Thyroid gland (tissue), 4 donors: ENCODE results near the gene SNX19.

Experiments used
- POLR2A ChIP-seq, 2 donors: fragments of 450-650 bp; IDR thresholded peaks; one replicate each; pipeline ENCODE4 v1.6.1; 2017; ENCODE audit warnings: antibody characterized with exemption in 2 of 2, mild to moderate bottlenecking in 2 of 2, moderate library complexity in 1 of 2
- TF ChIP-seq, protein P1 (sequence below), 6 experiments: fragments of 200-600 bp in 3 of 6; fragments of 450-650 bp in 3 of 6; sonication (generic) in 3 of 6; IDR thresholded peaks; one replicate each; pipeline ENCODE4 v1.5.1; 2016 to 2019; ENCODE audit warnings: antibody characterized with exemption in 6 of 6, mild to moderate bottlenecking in 2 of 6, inconsistent platforms in 1 of 6, moderate library complexity in 1 of 6

DNA sequence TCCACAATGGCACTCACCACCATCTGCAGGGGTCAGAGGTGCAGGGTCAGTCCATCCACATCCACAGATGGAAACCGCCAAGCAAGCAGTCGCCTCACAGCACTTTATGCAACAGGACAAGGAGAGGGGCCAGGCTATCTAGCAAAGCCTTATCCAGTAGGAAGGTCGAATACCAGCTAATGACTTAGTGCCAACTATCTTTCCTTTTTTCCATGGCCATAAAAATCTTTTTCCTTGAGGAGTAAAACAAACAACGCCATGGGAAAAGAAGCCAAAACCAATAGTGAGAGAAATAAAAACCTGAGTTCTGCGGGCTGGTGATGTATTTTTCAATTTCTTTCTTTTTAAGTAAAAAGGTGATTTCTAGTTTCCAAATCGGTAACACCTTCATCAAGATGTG is 8.2 kb downstream of the SNX19 start:
- no peak for TF ChIP-seq POLR2A (IDR thresholded peaks at IDR 0.05)
- TF ChIP-seq, protein P1, sequence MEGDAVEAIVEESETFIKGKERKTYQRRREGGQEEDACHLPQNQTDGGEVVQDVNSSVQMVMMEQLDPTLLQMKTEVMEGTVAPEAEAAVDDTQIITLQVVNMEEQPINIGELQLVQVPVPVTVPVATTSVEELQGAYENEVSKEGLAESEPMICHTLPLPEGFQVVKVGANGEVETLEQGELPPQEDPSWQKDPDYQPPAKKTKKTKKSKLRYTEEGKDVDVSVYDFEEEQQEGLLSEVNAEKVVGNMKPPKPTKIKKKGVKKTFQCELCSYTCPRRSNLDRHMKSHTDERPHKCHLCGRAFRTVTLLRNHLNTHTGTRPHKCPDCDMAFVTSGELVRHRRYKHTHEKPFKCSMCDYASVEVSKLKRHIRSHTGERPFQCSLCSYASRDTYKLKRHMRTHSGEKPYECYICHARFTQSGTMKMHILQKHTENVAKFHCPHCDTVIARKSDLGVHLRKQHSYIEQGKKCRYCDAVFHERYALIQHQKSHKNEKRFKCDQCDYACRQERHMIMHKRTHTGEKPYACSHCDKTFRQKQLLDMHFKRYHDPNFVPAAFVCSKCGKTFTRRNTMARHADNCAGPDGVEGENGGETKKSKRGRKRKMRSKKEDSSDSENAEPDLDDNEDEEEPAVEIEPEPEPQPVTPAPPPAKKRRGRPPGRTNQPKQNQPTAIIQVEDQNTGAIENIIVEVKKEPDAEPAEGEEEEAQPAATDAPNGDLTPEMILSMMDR (IDR thresholded peaks at IDR 0.05), result no peak
